MCF 10A (cell line): ENCODE measurements around the gene DCN. TPM values are rescaled to one million over a fixed set of nuclear protein-coding genes. Genes with fewer than 3 reads are reported as not detected.

Source experiments
- BruUV-seq: library from RNA; stranded (reverse); fragments of 400-500 nt; replicated peaks from 2 replicates; lab custom pipeline; 2021; lab: Mats Ljungman, UMichigan
- CTCF ChIA-PET: fragments of 300-600 bp; sonication (Branson Sonifier 250); formaldehyde crosslinking; extraction: SDS; loops from one replicate; lab custom pipeline; 2021; ENCODE audit warnings: antibody characterized with exemption, inconsistent platforms; lab: Yijun Ruan, JAX
- POLR2A ChIA-PET: fragments of 300-600, 350-650 bp; sonication (Branson Sonifier 250); formaldehyde crosslinking; extraction: SDS; loops from one replicate; lab custom pipeline; 2020; ENCODE audit warnings: antibody characterized with exemption, inconsistent platforms; lab: Yijun Ruan, JAX
- DNase-seq: peaks from one replicate; pipeline ENCODE4 v3.0.0-alpha.2; 2018; ENCODE audit not compliant: unreplicated experiment
- H3K27ac Mint-ChIP-seq: one replicate; pipeline ENCODE4 v1.8.0; 2022; ENCODE audit warnings: mild to moderate bottlenecking, low read depth, mixed read lengths; ENCODE audit not compliant: unreplicated experiment
- H3K27me3 Mint-ChIP-seq: one replicate; pipeline ENCODE4 v1.8.0; 2022; ENCODE audit warnings: mixed read lengths; ENCODE audit not compliant: insufficient read depth, unreplicated experiment
- H3K36me3 Mint-ChIP-seq: one replicate; pipeline ENCODE4 v1.8.0; 2022; ENCODE audit warnings: mild to moderate bottlenecking, moderate library complexity, mixed read lengths; ENCODE audit not compliant: insufficient read depth, unreplicated experiment
- H3K4me1 Mint-ChIP-seq: one replicate; pipeline ENCODE4 v1.8.0; 2022; ENCODE audit warnings: mixed read lengths; ENCODE audit not compliant: insufficient read depth, unreplicated experiment
- H3K4me3 Mint-ChIP-seq: one replicate; pipeline ENCODE4 v1.8.0; 2022; ENCODE audit warnings: mild to moderate bottlenecking, moderate library complexity, mixed read lengths; ENCODE audit not compliant: unreplicated experiment
- H3K9me3 Mint-ChIP-seq: one replicate; pipeline ENCODE4 v1.8.0; 2022; ENCODE audit warnings: mixed read lengths; ENCODE audit not compliant: unreplicated experiment
- CTCF ChIP-seq: fragments of 200-600 bp; IDR thresholded peaks from one replicate; pipeline ENCODE4 v1.8.0; 2022; ENCODE audit warnings: antibody characterized with exemption, mild to moderate bottlenecking; ENCODE audit not compliant: unreplicated experiment
- intact Hi-C: fragments of 100-400 bp; cut with micrococcal nuclease; formaldehyde crosslinking; loops from 2 replicates; pipeline ENCODE4 v1.14.1; 2022
- total RNA-seq: library from RNA; stranded (reverse); gene quantifications from 2 replicates; pipeline ENCODE4 v1.2.3, GENCODE V29; 2022

DCN gene
- total RNA-seq, 1 experiment from 2014 or later = 46.5 TPM

- Mint-ChIP-seq H3K4me1 (peaks cover 14% of the 10 kb centered on the region), H3K27ac (no peak overlapping the region), H3K4me3 (no peak overlapping the region), H3K9me3 (no peaks in the 10 kb centered on the region), H3K27me3 (peaks cover 50% of the 10 kb centered on the region), H3K36me3 (no peaks in the 10 kb centered on the region)
- CTCF ChIA-PET = interaction anchor here (0.5 to 3.0 kb wide), 2 partner anchors 9 to 229 kb away, joined by 3 to 8 read pairs; no protein-coding TSS in a partner anchor
- no peak for TF ChIP-seq CTCF
- no TSS peak for BruUV-seq
- intact Hi-C loops = no loop called here
- POLR2A ChIA-PET = no interaction called here
- DNase-seq = no peak
These were observed 3.5 kb upstream of the DCN start for GRCh38 chr12:91186156-91186555.

DNA sequence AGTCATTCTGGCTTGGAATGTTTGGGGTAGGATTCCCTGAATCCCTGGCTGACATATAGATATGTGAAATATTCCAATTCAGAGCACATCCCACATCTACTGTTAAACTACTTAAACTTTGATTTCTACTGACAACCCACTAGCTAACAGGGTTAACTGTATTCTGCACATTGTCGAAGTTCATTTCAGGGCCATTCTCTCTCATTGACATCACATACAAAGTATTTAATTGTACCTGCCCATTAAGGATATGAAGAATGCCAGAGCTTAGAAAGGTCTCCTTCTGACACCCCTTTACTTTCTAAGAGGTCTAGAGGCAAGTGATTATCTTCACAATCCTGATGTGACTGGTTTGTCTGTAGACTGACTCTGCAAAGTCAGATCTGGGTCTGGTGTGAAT lies 2.8 kb upstream of the DCN start:
- ChIA-PET POLR2A (no interaction called here), CTCF (no interaction called here)
- intact Hi-C loops = no loop called here
- BruUV-seq = no TSS peak
- H3K27ac Mint-ChIP-seq = no peak overlapping the region
- H3K27me3 Mint-ChIP-seq = peaks cover 50% of the 10 kb centered on the region
- TF ChIP-seq CTCF = no peak
- no peaks in the 10 kb centered on the region for H3K36me3 Mint-ChIP-seq
- no peaks in the 10 kb centered on the region for H3K9me3 Mint-ChIP-seq
- no peak for DNase-seq
- no peak overlapping the region for H3K4me3 Mint-ChIP-seq
- peaks cover 14% of the 10 kb centered on the region for H3K4me1 Mint-ChIP-seq

DNA sequence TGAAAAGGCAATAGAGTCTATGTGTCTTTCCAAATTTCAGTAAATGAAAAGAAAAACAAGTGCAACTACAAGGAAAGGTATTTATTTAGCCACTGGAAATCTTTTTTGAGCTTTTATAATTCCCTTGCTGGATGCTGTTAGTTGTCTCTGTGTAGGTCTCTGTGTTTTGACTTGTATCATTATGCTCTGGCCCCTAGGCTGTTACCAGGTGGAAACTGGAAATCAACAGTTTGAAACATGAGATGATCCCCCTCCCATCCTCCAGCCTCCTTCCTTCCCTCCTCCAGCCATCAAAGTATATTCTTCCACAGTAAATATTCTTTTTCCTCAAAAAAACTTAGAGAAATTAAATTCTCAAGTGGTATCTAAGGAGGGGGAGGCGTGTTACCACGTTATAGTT lies 934 bp upstream of the DCN start:
- H3K36me3 Mint-ChIP-seq = no peaks in the 10 kb centered on the region

More for the DNA sequence above, 934 bp upstream of the DCN start:
- no peaks in the 10 kb centered on the region for H3K9me3 Mint-ChIP-seq
- no peaks in the 10 kb centered on the region for H3K4me1 Mint-ChIP-seq
- no peak overlapping the region for H3K27ac Mint-ChIP-seq
- BruUV-seq = no TSS peak
- no peak overlapping the region for H3K4me3 Mint-ChIP-seq
- no peak for TF ChIP-seq CTCF
- peaks cover 49% of the 10 kb centered on the region for H3K27me3 Mint-ChIP-seq
- DNase-seq = no peak
- ChIA-PET POLR2A (no interaction called here), CTCF (no interaction called here)
- intact Hi-C loops = no loop called here
